Activated naive CD8-positive, alpha-beta T cell treated with anti-CD3 and anti-CD28 coated beads, Interleukin-2, amount 10 ng/mL, durations not matched to agents 7 days and 5 days (primary cell): ENCODE measurements around the gene ATF4. TPM values are rescaled to one million over a fixed set of nuclear protein-coding genes. Genes with fewer than 3 reads are reported as not detected.

ENCODE experiments used
- ATAC-seq: fragments of 150-1000 bp; cut with Tn5 transposase; one replicate; pipeline ENCODE4 v1.10.0; 2021; ENCODE audit warnings: low read depth, moderate library complexity
- POLR2A ChIA-PET: fragments of 350-600 bp; sonication (Branson Sonifier 250); formaldehyde crosslinking; loops from one replicate; lab custom pipeline; 2021; ENCODE audit warnings: antibody characterized with exemption; lab: Charles Lee
- DNase-seq: peaks from one replicate; pipeline ENCODE4 v3.0.0; 2021
- H3K27ac Mint-ChIP-seq: one replicate; pipeline ENCODE4 v1.8.0; 2022; ENCODE audit warnings: mild to moderate bottlenecking, mixed read lengths
- H3K27me3 Mint-ChIP-seq: one replicate; pipeline ENCODE4 v1.8.0; 2022; ENCODE audit warnings: mild to moderate bottlenecking, moderate library complexity, mixed read lengths
- H3K36me3 Mint-ChIP-seq: one replicate; pipeline ENCODE4 v1.8.0; 2021; ENCODE audit warnings: mild to moderate bottlenecking, mixed read lengths
- H3K4me1 Mint-ChIP-seq: one replicate; pipeline ENCODE4 v1.8.0; 2021; ENCODE audit warnings: mixed read lengths
- H3K4me3 Mint-ChIP-seq: one replicate; pipeline ENCODE4 v1.8.0; 2022; ENCODE audit warnings: mild to moderate bottlenecking, moderate library complexity, mixed read lengths
- H3K9me3 Mint-ChIP-seq: one replicate; pipeline ENCODE4 v1.8.0; 2021; ENCODE audit warnings: mixed read lengths
- total RNA-seq, 2 experiments: library from RNA; stranded (reverse); gene quantifications; one replicate each; pipeline ENCODE4 v1.2.3, GENCODE V29; 2021

Gene ATF4
- total RNA-seq, 2 experiments from 2014 or later, result 413 to 424 TPM

- Mint-ChIP-seq H3K27ac (no peak overlapping the region), H3K4me3 (no peak overlapping the region), H3K36me3 (no peaks in the 10 kb centered on the region), H3K9me3 (no peaks in the 10 kb centered on the region), H3K4me1 (no peaks in the 10 kb centered on the region), H3K27me3 (no peaks in the 10 kb centered on the region)
- no peak for ATAC-seq
- DNase-seq, result no peak
- POLR2A ChIA-PET, result no interaction called here
These were observed 39.8 kb upstream of the ATF4 start for GRCh38 chr22:39480557-39480956.

- POLR2A ChIA-PET, result no interaction called here
- H3K4me3 Mint-ChIP-seq, result no peak overlapping the region
These were observed 39.3 kb upstream of the ATF4 start for GRCh38 chr22:39481054-39481453.

GRCh38 chr22:39481595-39481994 is 38.8 kb upstream of the ATF4 start:
- Mint-ChIP-seq H3K4me1 (no peaks in the 10 kb centered on the region), H3K9me3 (no peaks in the 10 kb centered on the region), H3K36me3 (no peaks in the 10 kb centered on the region), H3K27me3 (no peaks in the 10 kb centered on the region), H3K27ac (no peak overlapping the region), H3K4me3 (no peak overlapping the region)
- POLR2A ChIA-PET, result interaction anchor here (1.6 kb wide), 1 partner anchor 39 kb away, joined by 4 read pairs; the partner anchor contains the start of gene ATF4
- DNase-seq (no peak), ATAC-seq (no peak)

More at GRCh38 chr22:39481054-39481453, 39.3 kb upstream of the ATF4 start:
- ATAC-seq, result no peak
- DNase-seq, result no peak
- no peaks in the 10 kb centered on the region for H3K4me1 Mint-ChIP-seq
- H3K36me3 Mint-ChIP-seq, result no peaks in the 10 kb centered on the region
- H3K27me3 Mint-ChIP-seq, result no peaks in the 10 kb centered on the region
- no peaks in the 10 kb centered on the region for H3K9me3 Mint-ChIP-seq
- H3K27ac Mint-ChIP-seq, result no peak overlapping the region

GRCh38 chr22:39482768-39483167 is 37.6 kb upstream of the ATF4 start:
- no peak for ATAC-seq
- no peak overlapping the region for H3K4me3 Mint-ChIP-seq
- DNase-seq, result no peak
- POLR2A ChIA-PET, result interaction anchor here (1.6 kb wide), 1 partner anchor 38 kb away, joined by 4 read pairs; the partner anchor contains the start of gene ATF4
- H3K36me3 Mint-ChIP-seq, result no peaks in the 10 kb centered on the region
- H3K27me3 Mint-ChIP-seq, result no peaks in the 10 kb centered on the region
- no peaks in the 10 kb centered on the region for H3K9me3 Mint-ChIP-seq
- no peak overlapping the region for H3K27ac Mint-ChIP-seq
- H3K4me1 Mint-ChIP-seq, result no peaks in the 10 kb centered on the region

DNA sequence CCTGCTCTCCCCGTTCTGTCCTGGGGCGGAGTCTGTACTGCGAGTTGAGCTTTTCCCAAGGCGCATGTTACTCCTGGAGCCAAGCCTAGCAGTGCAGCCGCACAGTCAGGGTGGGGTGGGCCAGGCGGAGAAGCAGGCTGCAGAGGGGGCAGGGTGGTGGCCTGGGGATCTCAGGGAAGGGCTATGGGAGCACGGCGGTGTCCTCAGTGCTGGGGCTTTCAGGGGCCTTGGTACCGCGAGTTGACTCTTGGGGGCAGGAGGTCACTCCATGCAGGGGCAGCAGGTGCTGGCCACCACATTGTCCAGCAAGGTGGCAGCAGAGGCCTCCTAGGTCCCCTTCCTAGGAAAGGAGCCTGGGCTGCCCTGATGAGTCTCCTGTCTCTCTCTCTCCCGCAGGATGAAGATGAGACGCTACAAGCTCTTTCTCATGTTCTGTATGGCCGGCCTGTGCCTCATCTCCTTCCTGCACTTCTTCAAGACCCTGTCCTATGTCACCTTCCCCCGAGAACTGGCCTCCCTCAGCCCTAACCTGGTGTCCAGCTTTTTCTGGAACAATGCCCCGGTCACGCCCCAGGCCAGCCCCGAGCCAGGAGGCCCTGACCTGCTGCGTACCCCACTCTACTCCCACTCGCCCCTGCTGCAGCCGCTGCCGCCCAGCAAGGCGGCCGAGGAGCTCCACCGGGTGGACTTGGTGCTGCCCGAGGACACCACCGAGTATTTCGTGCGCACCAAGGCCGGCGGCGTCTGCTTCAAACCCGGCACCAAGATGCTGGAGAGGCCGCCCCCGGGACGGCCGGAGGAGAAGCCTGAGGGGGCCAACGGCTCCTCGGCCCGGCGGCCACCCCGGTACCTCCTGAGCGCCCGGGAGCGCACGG is 33.2 kb upstream of the ATF4 start:
- no peaks in the 10 kb centered on the region for H3K36me3 Mint-ChIP-seq
- no peaks in the 10 kb centered on the region for H3K27me3 Mint-ChIP-seq
- DNase-seq, result no peak
- H3K4me1 Mint-ChIP-seq, result peaks cover 4% of the 10 kb centered on the region
- no peak overlapping the region for H3K4me3 Mint-ChIP-seq
- POLR2A ChIA-PET, result no interaction called here
- H3K27ac Mint-ChIP-seq, result no peak overlapping the region
- ATAC-seq, result no peak
- no peaks in the 10 kb centered on the region for H3K9me3 Mint-ChIP-seq

GRCh38 chr22:39487826-39488520 is 32.4 kb upstream of the ATF4 start:
- H3K36me3 Mint-ChIP-seq, result no peaks in the 10 kb centered on the region
- peaks cover 5% of the 10 kb centered on the region for H3K4me1 Mint-ChIP-seq
- ATAC-seq (no peak), DNase-seq (no peak)
- no peaks in the 10 kb centered on the region for H3K27me3 Mint-ChIP-seq
- no peaks in the 10 kb centered on the region for H3K9me3 Mint-ChIP-seq
- POLR2A ChIA-PET, result no interaction called here
- H3K27ac Mint-ChIP-seq, result no peak overlapping the region
- H3K4me3 Mint-ChIP-seq, result no peak overlapping the region

DNA sequence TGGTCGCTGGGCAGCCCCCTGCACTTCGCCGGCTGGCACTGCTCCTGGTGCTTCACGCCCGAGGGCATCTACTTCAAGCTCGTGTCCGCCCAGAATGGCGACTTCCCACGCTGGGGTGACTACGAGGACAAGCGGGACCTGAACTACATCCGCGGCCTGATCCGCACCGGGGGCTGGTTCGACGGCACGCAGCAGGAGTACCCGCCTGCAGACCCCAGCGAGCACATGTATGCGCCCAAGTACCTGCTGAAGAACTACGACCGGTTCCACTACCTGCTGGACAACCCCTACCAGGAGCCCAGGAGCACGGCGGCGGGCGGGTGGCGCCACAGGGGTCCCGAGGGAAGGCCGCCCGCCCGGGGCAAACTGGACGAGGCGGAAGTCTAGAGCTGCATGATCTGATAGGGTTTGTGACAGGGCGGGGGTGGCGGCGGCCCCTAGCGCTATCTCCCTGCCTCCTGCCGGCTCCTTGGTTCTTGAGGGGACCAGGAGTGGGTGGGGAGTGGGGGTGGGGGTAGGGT is 31.7 kb upstream of the ATF4 start:
- no peak for ATAC-seq
- POLR2A ChIA-PET, result no interaction called here
- Mint-ChIP-seq H3K27ac (no peak overlapping the region), H3K36me3 (no peaks in the 10 kb centered on the region), H3K4me1 (peaks cover 10% of the 10 kb centered on the region), H3K4me3 (no peak overlapping the region), H3K9me3 (no peaks in the 10 kb centered on the region), H3K27me3 (no peaks in the 10 kb centered on the region)
- DNase-seq, result no peak

GRCh38 chr22:39489094-39490068 is 31.0 kb upstream of the ATF4 start:
- no peak overlapping the region for H3K4me3 Mint-ChIP-seq
- peaks cover 13% of the 10 kb centered on the region for H3K4me1 Mint-ChIP-seq
- no peaks in the 10 kb centered on the region for H3K27me3 Mint-ChIP-seq
- POLR2A ChIA-PET, result interaction anchor here (1.1 to 5.9 kb wide), 6 partner anchors 12 to 169 kb away, joined by 3 to 41 read pairs (median 6); partner anchors contain the start of genes ATF4, MIEF1 and TAB1
- no peak overlapping the region for H3K27ac Mint-ChIP-seq
- no peaks in the 10 kb centered on the region for H3K36me3 Mint-ChIP-seq
- ATAC-seq, result no peak
- H3K9me3 Mint-ChIP-seq, result no peaks in the 10 kb centered on the region
- DNase-seq, result no peak

DNA sequence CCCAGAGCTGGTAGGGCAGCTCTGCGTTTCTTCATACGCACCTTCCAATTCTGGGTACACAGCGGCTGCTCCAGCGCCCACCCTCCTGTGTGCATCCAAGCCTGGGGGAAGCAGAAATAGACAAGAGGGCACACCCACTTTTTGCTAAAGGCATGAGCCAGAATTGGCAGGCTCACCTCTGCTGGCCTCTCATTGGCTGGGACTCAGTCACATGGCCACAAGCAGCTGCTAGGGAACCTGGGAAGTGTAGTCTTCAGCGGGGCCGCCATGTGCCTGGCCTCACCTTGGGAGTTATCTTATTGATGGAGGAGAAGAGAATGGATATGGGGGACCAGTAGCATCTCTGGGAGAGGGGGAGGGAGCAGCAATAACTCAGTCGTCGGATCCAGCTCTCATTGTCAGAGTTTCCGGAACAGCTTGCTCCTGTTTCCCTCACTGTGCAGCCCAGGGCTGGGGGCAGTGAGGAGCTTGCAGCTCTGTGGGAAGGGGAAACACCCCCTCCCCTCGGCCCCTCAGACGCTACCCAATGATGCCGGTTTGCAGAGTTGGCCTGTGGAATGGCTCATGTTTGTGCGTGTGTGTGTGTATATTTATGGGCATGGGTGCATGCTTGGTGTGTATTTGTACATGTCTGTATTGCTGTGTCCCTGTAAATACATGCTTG is 30.1 kb upstream of the ATF4 start:
- Mint-ChIP-seq H3K27ac (no peak overlapping the region), H3K36me3 (no peaks in the 10 kb centered on the region), H3K9me3 (no peaks in the 10 kb centered on the region), H3K27me3 (no peaks in the 10 kb centered on the region), H3K4me3 (no peak overlapping the region), H3K4me1 (peaks cover 18% of the 10 kb centered on the region)
- ATAC-seq, result peak; percentile 97
- POLR2A ChIA-PET, result interaction anchor here (0.5 to 5.9 kb wide), 8 partner anchors 11 to 911 kb away, joined by 3 to 41 read pairs (median 6); partner anchors contain the start of genes ATF4, MIEF1 and TAB1
- peak; percentile 61 for DNase-seq

GRCh38 chr22:39490966-39491680 is 29.2 kb upstream of the ATF4 start:
- no peak overlapping the region for H3K4me3 Mint-ChIP-seq
- no peak for DNase-seq
- H3K36me3 Mint-ChIP-seq, result no peaks in the 10 kb centered on the region
- peaks cover 18% of the 10 kb centered on the region for H3K4me1 Mint-ChIP-seq
- no peak for ATAC-seq
- H3K27me3 Mint-ChIP-seq, result no peaks in the 10 kb centered on the region
- POLR2A ChIA-PET, result interaction anchor here (0.6 to 5.9 kb wide), 6 partner anchors 11 to 171 kb away, joined by 3 to 41 read pairs (median 6); partner anchors contain the start of genes ATF4, MIEF1 and TAB1
- H3K9me3 Mint-ChIP-seq, result no peaks in the 10 kb centered on the region
- no peak overlapping the region for H3K27ac Mint-ChIP-seq

DNA sequence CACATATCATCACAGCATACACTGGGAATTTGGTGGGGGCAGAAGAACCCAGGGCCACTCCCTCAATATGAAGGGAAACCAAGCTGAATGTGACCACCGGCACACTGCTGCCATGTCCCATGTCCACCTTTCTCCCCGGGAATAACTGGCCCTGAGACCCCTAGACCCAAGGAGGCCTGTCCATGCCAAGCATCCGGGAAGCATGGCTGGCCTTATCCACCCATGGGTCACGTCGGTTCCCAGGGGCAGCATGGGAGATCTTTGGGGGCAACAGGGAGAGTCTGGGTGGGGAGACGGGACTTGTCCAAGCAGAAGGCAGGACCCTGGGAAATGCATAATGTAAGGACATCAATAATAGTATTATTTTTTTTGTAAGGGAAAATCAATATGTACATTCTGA is 28.7 kb upstream of the ATF4 start:
- POLR2A ChIA-PET, result interaction anchor here (5.9 kb wide), 1 partner anchor 30 kb away, joined by 41 read pairs; the partner anchor contains the start of gene ATF4
- Mint-ChIP-seq H3K36me3 (no peaks in the 10 kb centered on the region), H3K27me3 (no peaks in the 10 kb centered on the region), H3K4me1 (peaks cover 18% of the 10 kb centered on the region), H3K27ac (no peak overlapping the region), H3K9me3 (no peaks in the 10 kb centered on the region), H3K4me3 (no peak overlapping the region)
- ATAC-seq (no peak), DNase-seq (no peak)
